ENCODE measurements around the gene U2SURP. TPM values are rescaled to one million over a fixed set of nuclear protein-coding genes. Genes with fewer than 3 reads are reported as not detected.

Gene U2SURP
- total and polyA plus RNA-seq, 2 donors (not counting 3 experiments of a cell fraction or from before 2014, with no cell fraction given) = 12.6 to 92.4 TPM

GRCh38 chr3:142984255-142984654 is 17.1 kb upstream of the U2SURP start:
- Histone ChIP-seq H3K79me2 (ENCODE audit: control insufficient read depth, insufficient read depth, low read length) (no peaks in the 10 kb centered on the region), H3K36me3 (ENCODE audit: control insufficient read depth in 2 of 2, extremely low read depth in 1 of 2, insufficient read depth in 2 of 2, low read length in 2 of 2) (no peaks in the 10 kb centered on the region), H3K27ac (ENCODE audit: insufficient read depth, low read depth, low read length) (no peak overlapping the region), H3K27me3 (ENCODE audit: control insufficient read depth in 2 of 2, insufficient read depth in 2 of 2, low read length in 2 of 2) (peaks cover 10 to 19% of the 10 kb centered on the region in 2 experiments), H3K4me3 (replicated peaks in 1 of 3; ENCODE audit: insufficient read depth in 1 of 3, low read depth in 1 of 3, low read length in 3 of 3) (no peak overlapping the region), H3K9me3 (replicated peaks; ENCODE audit: control insufficient read depth, insufficient read depth, low read length) (no peaks in the 10 kb centered on the region), H2AFZ (ENCODE audit: low read depth, low read length) (no peak overlapping the region), H3K4me1 (ENCODE audit: control insufficient read depth, extremely low read depth, insufficient read depth, low read length) (no peaks in the 10 kb centered on the region), H3K4me2 (ENCODE audit: insufficient read depth, low read length) (no peak overlapping the region), H3K9ac (replicated peaks; ENCODE audit: extremely low read depth, insufficient read depth, low read length) (no peak overlapping the region), H4K20me1 (replicated peaks; ENCODE audit: control insufficient read depth, extremely low read depth, insufficient read depth, low read length) (no peaks in the 10 kb centered on the region), H3K9me1 (replicated peaks; ENCODE audit: control insufficient read depth, extremely low read depth, insufficient read depth, low read length) (no peaks in the 10 kb centered on the region)
- intact Hi-C loops (cut with micrococcal nuclease) (no loop called here), dilution Hi-C loops (cut with MboI; ENCODE audit: extremely low pct_ligation_motif_present, low sequenced_read_pairs) (no loop called here)
- POLR2A ChIA-PET = no interaction called here
- TF ChIP-seq MAX (IDR thresholded peaks at IDR 0.05; ENCODE audit: insufficient read depth, insufficient read length) (no peak), EZH2 (IDR thresholded peaks at IDR 0.05; ENCODE audit: borderline replicate concordance, low read depth, low read length, severe bottlenecking) (no peak), CTCF (IDR thresholded peaks at IDR 0.05; ENCODE audit: extremely low read depth in 1 of 2, insufficient read depth in 1 of 2, low read depth in 1 of 2, low read length in 2 of 2) (no peak), POLR2A (IDR thresholded peaks at IDR 0.05; ENCODE audit: low read depth, low read length) (no peak), POLR2AphosphoS5 (IDR thresholded peaks at IDR 0.05; ENCODE audit: insufficient read depth, low read depth, low read length) (no peak), JUN (IDR thresholded peaks at IDR 0.05; ENCODE audit: borderline replicate concordance, insufficient read depth, insufficient read length, low read depth) (no peak), GATA2 (IDR thresholded peaks at IDR 0.05; ENCODE audit: insufficient read depth, insufficient read length, low read depth, low read length) (no peak)
- DNase-seq (ENCODE audit: low read depth, low spot score) = no peak
- BruUV-seq (replicated peaks) = no TSS peak
- CTCF ChIA-PET = interaction anchor here (0.9 to 2.2 kb wide), 8 partner anchors 14 to 407 kb away, joined by 3 to 16 read pairs (median 3); no protein-coding TSS in a partner anchor
- FAIRE-seq = no peak
